GM21825 (cell line): Measurements from ENCODE around the gene CREM.
"Not testable (repeated sequence)": the region's sequence is repeated elsewhere in the genome, so short reads cannot be mapped to it uniquely, and the experiment has no call there.

Experiments used
- ATAC-seq: cut with Tn5 transposase; IDR thresholded peaks from one replicate; pipeline ENCODE4 v1.9.1; 2021; ENCODE audit warnings: mild to moderate bottlenecking, moderate library complexity; ENCODE audit not compliant: unreplicated experiment

CREM gene

DNA sequence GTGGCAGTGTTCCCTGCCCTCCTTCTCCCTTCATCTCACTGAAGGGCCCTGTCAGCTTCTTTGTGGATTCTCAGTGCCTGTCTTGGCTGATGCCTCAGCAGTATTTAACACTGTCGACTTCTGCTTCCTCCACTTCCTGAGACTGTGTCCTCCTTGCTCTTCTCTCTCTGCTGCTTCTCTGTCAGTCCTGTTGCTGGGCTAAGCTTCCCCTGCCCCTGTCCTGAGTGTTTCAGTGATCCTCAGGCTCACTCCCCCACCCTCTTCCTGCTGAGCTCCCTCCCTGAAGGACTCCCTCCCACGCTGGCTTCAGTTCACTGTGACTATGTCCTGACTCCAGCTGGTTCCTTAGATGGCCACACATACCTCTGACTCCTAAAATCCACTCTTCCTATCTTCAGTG, 64.9 kb downstream of the CREM start:
- ATAC-seq, result no peak

- no peak for ATAC-seq
These were observed 66.1 kb downstream of the CREM start for GRCh38 chr10:35192645-35193249.

DNA sequence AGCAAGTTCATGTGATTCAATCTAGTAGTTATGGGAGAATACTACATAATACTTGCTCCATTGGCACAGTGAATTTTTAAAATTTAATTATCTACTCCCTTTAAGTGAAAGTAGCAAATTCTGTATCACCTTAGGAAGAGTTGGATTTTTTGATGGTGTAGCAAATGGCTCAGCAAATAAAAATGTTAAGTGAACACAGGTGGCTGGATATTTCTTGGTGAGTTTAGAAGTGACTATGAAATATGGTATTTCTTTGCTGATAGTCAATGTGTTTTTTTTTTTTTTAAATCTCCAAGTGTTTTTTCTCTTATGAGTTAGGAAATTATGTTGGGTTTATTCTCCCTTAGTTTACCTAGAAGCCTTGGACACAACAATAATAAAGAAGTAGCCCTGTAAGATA, 67.8 kb downstream of the CREM start:
- no peak for ATAC-seq

DNA sequence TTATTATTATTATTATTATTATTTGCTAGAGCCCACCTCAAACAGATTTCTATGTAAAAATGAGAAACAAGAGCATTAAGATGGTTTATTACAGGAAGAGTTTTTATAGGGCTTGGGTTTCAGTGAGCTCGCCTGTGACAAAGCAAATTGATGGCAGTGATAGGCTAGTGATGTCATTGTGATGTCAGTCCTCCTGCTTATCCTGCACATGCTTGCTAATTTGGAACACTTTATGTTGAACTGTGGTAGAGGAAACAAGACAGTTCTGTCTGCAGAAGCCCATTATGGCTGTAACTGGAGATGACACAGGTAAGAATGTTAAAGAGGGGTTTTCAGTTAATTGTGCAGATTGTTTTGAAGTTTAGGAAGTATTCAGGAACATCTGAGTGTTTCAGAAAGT, 68.3 kb downstream of the CREM start:
- no peak for ATAC-seq

GRCh38 chr10:35195361-35196306, 69.0 kb downstream of the CREM start:
- peak; percentile 96 for ATAC-seq

DNA sequence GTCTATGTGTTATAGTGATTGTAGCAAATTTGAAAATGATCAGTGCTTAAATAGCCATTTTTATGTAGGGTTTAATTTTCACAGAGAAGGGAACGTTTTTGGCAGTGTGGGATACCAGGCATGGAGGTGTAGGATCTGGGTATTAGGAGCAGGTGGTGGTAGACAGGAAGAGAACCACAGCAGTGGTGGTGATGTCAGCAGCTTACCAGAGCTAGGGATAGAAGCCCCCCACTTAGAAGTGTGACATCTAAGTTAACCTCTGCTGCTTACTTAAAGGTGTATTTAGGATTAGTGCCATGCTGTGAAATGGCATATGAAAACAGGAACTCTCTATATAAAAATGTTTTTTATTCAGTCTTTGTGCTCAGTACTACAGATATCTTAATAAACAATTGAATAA, 73.8 kb downstream of the CREM start:
- no peak for ATAC-seq

- ATAC-seq, result no peak
These were observed 74.6 kb downstream of the CREM start for GRCh38 chr10:35201234-35201633.

DNA sequence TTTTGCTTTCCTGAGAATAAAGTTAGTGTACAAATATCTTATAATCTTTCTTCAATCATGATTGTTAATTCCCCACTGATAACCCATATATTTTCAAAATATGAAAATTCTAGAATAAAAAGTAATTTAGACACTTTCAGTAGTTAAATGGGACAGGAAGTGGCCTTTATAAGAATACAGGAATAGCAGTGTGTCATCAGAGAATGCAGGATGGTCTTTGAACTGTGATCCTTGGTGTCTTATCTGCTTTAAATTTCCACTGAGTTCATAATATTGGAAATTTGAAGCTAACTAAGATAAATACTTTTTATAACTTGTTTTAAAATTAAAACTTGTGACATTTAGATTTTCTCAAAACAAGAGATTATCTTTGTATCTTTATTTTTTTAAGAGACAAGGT, 75.4 kb downstream of the CREM start:
- no peak for ATAC-seq

DNA sequence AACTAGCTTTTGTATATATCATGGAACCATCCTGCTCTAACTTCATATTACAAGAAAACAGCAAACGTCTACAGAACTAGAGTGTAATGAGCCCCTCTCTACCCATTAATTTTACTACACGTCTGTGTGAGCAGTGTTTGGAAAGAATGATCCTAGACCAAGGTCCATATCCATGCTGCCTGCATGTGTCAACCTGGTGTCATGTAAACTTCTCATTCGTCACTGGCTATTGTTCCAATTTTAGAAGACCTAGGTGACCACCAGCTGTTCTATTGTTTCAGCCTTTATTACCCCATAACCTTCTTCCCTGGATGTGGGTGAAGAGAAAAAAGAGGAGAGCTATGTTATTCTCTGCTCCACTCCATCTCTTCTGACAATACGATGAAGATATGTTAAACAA, 77.1 kb downstream of the CREM start:
- no peak for ATAC-seq

DNA sequence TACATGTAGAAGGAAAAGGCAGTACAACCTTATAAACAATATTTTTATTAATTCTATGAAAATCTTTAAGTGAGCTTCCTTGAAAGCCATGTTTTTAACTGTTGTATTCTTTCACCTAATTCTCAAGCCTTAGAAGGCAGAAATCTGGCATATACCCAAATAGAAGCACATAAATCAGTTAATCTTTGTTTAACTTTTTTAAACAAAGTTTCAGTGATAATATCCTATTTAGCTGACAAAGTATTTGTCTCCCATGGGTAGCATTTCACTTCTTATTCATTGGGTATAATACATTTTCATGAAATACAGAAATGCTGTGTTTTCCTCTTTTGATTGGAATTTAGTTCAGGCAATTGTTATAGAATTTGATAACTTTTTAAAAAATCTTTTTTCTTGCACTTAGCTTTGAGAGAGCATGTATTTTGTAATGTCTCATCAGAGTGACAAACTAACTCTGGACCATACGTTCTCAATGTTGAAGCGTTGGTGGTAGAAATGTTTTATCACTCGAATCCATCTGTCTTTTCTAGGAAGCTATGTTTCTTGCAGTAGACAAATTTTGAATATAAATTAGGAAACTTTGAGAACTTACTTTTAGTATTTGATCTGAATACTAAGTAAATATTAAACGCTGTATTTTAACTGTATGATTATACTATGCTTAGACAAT, 78.1 kb downstream of the CREM start:
- no peak for ATAC-seq

- ATAC-seq, result no peak
These were observed 79.6 kb downstream of the CREM start for GRCh38 chr10:35206274-35206673.

DNA sequence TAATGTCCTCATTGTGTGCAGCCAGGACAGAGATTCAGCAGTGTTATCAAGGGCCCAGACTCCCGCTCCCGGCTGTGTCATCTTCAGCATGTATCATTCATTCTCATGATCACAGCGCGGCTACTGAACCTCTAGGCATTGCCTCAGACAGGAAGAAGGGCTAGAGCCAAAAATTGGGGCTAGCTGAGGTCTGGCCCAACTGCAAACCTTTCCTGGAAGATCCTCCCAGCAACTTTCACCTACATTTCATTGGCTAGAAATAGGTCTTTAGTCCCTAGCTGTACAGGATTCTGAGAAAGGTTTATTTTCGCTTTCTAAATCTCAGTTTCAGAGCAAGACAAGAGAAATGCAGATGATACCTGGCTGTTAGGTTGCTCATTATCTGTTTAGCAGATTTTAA, 81.9 kb downstream of the CREM start:
- peak; percentile 85 for ATAC-seq

- ATAC-seq, result peak; percentile 25
These were observed 82.4 kb downstream of the CREM start for GRCh38 chr10:35208949-35209613.

DNA sequence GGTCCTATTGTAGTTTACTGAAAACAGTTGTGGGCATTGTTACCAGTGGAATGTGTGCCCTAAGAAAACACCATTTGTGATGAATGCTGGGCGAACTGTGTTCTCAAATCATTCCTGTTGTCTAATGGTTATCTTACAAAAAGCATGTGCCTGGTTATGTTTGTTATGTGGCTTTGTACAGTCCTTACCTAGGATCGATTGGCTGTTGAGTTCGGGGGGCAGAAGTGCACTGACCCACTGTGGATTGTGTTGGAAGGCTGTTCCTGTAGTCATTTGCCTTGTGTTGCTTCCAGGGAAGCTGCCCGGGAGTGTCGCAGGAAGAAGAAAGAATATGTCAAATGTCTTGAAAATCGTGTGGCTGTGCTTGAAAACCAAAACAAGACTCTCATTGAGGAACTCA, 84.3 kb downstream of the CREM start:
- ATAC-seq, result no peak

GRCh38 chr10:35211390-35211789, 84.7 kb downstream of the CREM start:
- ATAC-seq, result no peak

GRCh38 chr10:35212856-35213255, 86.2 kb downstream of the CREM start:
- ATAC-seq, result no peak

GRCh38 chr10:35213699-35214098, 87.1 kb downstream of the CREM start:
- no peak for ATAC-seq

- ATAC-seq, result no peak
These were observed 88.0 kb downstream of the CREM start for GRCh38 chr10:35214607-35215020.

DNA sequence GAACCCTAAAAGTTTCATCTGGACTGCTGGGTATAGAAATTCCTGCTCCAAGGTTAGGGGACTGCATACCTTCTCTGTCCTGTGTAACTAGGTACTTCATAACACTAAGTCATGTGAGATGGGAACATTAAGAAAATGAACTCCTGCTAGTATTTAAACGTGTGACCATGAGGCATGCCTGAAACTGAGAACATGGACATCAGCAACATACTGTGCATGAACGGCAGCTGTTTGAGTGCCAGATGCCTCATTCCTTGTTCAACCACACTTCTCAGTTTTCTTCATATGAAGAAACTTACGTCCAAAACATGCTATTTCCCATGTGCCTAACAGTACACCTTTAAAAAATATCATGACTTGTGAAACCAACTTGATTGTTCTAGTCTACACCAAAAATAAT, 88.5 kb downstream of the CREM start:
- no peak for ATAC-seq

- no peak for ATAC-seq
These were observed 89.8 kb downstream of the CREM start for GRCh38 chr10:35216303-35216905.

GRCh38 chr10:35216956-35217355, 90.3 kb downstream of the CREM start:
- ATAC-seq, result not testable (repeated sequence)
